ENCODE measurements around the gene KIAA2012.

DNA sequence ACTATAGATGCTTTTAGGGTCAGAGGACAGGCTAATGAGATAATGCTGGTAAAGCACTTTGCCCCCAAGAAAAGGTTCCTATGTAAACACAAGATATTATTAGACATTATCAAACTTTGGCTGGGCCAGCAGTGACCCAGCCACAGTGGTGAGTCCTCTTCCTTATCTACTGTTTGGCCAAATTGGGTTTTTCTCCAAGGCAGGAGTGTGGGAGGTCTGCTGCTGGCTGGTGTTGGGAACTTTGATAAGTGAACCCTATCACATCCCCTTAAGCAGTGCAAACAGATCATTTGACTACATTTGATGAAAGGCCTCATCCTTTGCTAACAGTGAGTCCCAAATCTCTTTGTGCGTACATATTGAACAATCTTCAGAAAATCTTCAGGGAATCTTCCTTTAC lies 23.2 kb upstream of the KIAA2012 start:
- TF ChIP-seq POLR2A (IDR thresholded peaks at IDR 0.05; ENCODE audit: low read length), result no peak
- no peak for TF ChIP-seq GATA1 (IDR thresholded peaks at IDR 0.05; ENCODE audit: low read depth, low read length)

Data from erythroblast (primary cell).